Measurements from ENCODE around the gene MROH7. TPM values are rescaled to one million over a fixed set of nuclear protein-coding genes. Genes with fewer than 3 reads are reported as not detected.

MROH7 gene
- polyA plus RNA-seq, 1 donor from 2014 or later, result not detected

DNA sequence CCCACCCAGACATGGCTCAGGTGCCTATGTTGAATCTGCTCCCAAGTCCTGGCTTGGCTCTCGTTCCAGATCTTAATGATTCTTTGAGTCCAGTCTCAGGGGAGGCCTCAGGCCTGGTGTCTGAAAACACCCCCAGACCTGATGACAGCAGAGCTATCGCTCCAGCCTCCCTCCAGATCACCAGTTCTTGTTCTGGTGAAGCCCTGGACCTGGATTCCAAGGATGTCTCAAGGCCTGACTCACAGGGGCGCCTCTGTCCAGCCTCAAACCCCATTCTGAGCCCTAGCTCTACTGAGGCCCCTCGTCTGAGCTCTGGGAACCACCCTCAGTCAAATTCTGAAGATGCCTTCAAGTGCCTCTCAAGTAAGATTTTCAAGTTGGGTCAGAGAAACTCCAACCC, 11.4 kb downstream of the MROH7 start:
- Histone ChIP-seq H3K9ac (ENCODE audit: low read length) (no peak overlapping the region), H3K9me2 (ENCODE audit: insufficient read depth, low read length) (no peaks in the 10 kb centered on the region), H3K4me2 (ENCODE audit: low read length) (no peak overlapping the region), H3K79me2 (replicated peaks; ENCODE audit: insufficient read depth, low read length) (no peaks in the 10 kb centered on the region), H3K27ac (ENCODE audit: low read length) (no peak overlapping the region), H4K20me1 (ENCODE audit: insufficient read depth) (no peaks in the 10 kb centered on the region), H3K36me3 (ENCODE audit: insufficient read depth, low read length) (no peaks in the 10 kb centered on the region), H2AFZ (ENCODE audit: low read depth, low read length) (no peak overlapping the region), H3F3A (ENCODE audit: insufficient read depth, low read length, poor library complexity, severe bottlenecking) (no peaks in the 10 kb centered on the region), H3K27me3 (ENCODE audit: insufficient read depth, low read depth, low read length) (no peaks in the 10 kb centered on the region), H3K4me3 (ENCODE audit: low read length) (no peak overlapping the region), H3K9me3 (ENCODE audit: low read length) (no peaks in the 10 kb centered on the region)
- TF ChIP-seq EP300 (conservative IDR thresholded peaks at IDR 0.05; ENCODE audit: poor library complexity, severe bottlenecking), result no peak
- TF ChIP-seq EZH2 (IDR thresholded peaks at IDR 0.05; ENCODE audit: borderline replicate concordance, insufficient read depth, low read length, poor library complexity, severe bottlenecking), result no peak
- no peak for TF ChIP-seq SMC3 (conservative IDR thresholded peaks at IDR 0.05; ENCODE audit: poor library complexity)
- TF ChIP-seq, protein P1, sequence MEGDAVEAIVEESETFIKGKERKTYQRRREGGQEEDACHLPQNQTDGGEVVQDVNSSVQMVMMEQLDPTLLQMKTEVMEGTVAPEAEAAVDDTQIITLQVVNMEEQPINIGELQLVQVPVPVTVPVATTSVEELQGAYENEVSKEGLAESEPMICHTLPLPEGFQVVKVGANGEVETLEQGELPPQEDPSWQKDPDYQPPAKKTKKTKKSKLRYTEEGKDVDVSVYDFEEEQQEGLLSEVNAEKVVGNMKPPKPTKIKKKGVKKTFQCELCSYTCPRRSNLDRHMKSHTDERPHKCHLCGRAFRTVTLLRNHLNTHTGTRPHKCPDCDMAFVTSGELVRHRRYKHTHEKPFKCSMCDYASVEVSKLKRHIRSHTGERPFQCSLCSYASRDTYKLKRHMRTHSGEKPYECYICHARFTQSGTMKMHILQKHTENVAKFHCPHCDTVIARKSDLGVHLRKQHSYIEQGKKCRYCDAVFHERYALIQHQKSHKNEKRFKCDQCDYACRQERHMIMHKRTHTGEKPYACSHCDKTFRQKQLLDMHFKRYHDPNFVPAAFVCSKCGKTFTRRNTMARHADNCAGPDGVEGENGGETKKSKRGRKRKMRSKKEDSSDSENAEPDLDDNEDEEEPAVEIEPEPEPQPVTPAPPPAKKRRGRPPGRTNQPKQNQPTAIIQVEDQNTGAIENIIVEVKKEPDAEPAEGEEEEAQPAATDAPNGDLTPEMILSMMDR (IDR thresholded peaks at IDR 0.05; ENCODE audit: poor library complexity, severe bottlenecking), result no peak
- TF ChIP-seq RAD21 (conservative IDR thresholded peaks at IDR 0.05), result no peak
- TF ChIP-seq POLR2AphosphoS5 (IDR thresholded peaks at IDR 0.05), result no peak
- no peak for TF ChIP-seq MXI1 (conservative IDR thresholded peaks at IDR 0.05; ENCODE audit: poor library complexity, severe bottlenecking)
- TF ChIP-seq, protein P2, sequence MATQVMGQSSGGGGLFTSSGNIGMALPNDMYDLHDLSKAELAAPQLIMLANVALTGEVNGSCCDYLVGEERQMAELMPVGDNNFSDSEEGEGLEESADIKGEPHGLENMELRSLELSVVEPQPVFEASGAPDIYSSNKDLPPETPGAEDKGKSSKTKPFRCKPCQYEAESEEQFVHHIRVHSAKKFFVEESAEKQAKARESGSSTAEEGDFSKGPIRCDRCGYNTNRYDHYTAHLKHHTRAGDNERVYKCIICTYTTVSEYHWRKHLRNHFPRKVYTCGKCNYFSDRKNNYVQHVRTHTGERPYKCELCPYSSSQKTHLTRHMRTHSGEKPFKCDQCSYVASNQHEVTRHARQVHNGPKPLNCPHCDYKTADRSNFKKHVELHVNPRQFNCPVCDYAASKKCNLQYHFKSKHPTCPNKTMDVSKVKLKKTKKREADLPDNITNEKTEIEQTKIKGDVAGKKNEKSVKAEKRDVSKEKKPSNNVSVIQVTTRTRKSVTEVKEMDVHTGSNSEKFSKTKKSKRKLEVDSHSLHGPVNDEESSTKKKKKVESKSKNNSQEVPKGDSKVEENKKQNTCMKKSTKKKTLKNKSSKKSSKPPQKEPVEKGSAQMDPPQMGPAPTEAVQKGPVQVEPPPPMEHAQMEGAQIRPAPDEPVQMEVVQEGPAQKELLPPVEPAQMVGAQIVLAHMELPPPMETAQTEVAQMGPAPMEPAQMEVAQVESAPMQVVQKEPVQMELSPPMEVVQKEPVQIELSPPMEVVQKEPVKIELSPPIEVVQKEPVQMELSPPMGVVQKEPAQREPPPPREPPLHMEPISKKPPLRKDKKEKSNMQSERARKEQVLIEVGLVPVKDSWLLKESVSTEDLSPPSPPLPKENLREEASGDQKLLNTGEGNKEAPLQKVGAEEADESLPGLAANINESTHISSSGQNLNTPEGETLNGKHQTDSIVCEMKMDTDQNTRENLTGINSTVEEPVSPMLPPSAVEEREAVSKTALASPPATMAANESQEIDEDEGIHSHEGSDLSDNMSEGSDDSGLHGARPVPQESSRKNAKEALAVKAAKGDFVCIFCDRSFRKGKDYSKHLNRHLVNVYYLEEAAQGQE (IDR thresholded peaks at IDR 0.05; ENCODE audit: borderline replicate concordance), result no peak
- no peak for TF ChIP-seq TAF1 (IDR thresholded peaks at IDR 0.05; ENCODE audit: low read depth)

DNA sequence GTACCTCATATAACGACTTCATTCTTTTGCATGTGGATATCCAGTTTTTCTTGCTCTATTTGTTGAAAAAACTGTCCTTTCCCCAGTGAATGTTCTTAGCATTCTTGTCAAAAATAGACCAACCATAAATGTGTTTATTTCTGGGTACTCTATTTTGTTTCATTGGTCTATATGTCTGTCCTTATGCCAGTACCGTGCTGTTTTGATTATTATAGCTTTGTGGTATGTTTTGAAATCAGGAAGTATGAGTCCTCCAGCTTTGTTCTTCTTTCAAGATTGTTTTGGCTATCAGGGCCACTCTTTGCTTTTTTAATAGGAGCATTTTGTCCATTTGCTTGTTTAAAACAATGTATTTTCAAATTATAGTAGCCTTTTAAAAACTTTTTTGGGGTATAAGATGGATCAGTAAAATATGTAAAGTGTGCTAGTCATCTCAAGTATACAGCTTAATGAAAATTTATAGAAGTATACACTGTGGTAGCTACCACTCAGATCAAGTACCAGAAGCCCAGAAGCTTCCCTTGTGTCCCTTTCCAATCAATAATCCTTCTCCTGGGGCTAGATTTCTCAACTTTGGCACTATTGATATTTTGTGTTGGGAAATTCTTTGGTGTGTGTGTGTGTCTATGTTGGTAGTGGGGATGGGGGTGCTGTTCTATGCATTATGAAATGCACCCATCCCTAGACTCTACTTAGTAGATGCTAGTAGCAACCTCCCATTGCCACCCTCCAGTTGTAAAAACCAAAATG, 16.8 kb downstream of the MROH7 start:
- Histone ChIP-seq H3F3A (ENCODE audit: insufficient read depth, low read length, poor library complexity, severe bottlenecking) (no peaks in the 10 kb centered on the region), H2AFZ (ENCODE audit: low read depth, low read length) (no peak overlapping the region), H3K79me2 (replicated peaks; ENCODE audit: insufficient read depth, low read length) (no peaks in the 10 kb centered on the region), H3K27ac (ENCODE audit: low read length) (no peak overlapping the region), H3K9ac (ENCODE audit: low read length) (no peak overlapping the region), H3K4me2 (ENCODE audit: low read length) (no peak overlapping the region), H3K9me2 (ENCODE audit: insufficient read depth, low read length) (no peaks in the 10 kb centered on the region), H4K20me1 (ENCODE audit: insufficient read depth) (no peaks in the 10 kb centered on the region), H3K4me3 (ENCODE audit: low read length) (no peak overlapping the region), H3K36me3 (ENCODE audit: insufficient read depth, low read length) (no peaks in the 10 kb centered on the region), H3K9me3 (ENCODE audit: low read length) (no peaks in the 10 kb centered on the region), H3K27me3 (ENCODE audit: insufficient read depth, low read depth, low read length) (no peaks in the 10 kb centered on the region)
- TF ChIP-seq, protein P1 (IDR thresholded peaks at IDR 0.05; ENCODE audit: poor library complexity, severe bottlenecking), result no peak
- TF ChIP-seq EZH2 (IDR thresholded peaks at IDR 0.05; ENCODE audit: borderline replicate concordance, insufficient read depth, low read length, poor library complexity, severe bottlenecking) (no peak), POLR2AphosphoS5 (IDR thresholded peaks at IDR 0.05) (no peak)
- TF ChIP-seq, protein P2 (IDR thresholded peaks at IDR 0.05; ENCODE audit: borderline replicate concordance), result no peak

All from neural cell (in vitro differentiated cells).